LHCN-M2 (cell line): ENCODE results near the gene COL6A3. TPM values are rescaled to one million over a fixed set of nuclear protein-coding genes. Genes with fewer than 3 reads are reported as not detected.
A peak's percentile ranks its signal among the peaks of the same experiment; 100 is the strongest.

ENCODE experiments used
- DNase-seq: peaks from one replicate; pipeline ENCODE4 v3.0.0-alpha.2; 2012; ENCODE audit warnings: low read depth
- total RNA-seq: library from RNA; depleted of rRNA; stranded (reverse); fragments of >200 nt; gene quantifications from 2 replicates; pipeline ENCODE4 v1.2.3, GENCODE V29; 2014

Gene COL6A3
- total RNA-seq, 1 experiment from 2014 or later = 5.2 TPM

DNA sequence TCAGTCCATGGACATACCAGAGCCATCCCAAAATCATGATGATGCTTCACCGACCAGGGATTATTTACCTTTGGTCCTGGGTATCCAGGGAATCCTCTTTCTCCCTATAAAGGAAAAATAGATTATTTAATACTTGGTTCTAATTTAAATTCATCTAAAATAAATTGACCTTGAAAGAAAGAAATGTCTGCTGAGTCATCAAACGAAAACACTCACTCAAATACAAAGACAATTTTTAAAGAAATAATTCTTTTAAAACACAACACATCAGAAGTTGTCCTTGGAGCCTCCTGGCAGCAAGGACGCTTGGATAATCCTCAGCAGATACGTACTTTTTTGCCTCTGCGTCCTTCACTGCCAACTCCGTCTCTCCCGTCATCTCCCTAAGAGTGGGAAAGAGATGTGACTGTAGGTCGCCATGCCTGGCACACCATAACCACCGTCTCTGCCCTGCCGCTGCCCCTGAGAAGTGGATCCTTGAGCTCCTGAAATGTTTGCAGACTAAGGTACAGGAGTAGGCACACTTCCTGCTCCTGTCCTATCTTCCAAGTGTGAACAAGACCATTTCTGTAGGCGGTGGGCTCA, 65.6 kb downstream of the COL6A3 start:
- no peak for DNase-seq

DNA sequence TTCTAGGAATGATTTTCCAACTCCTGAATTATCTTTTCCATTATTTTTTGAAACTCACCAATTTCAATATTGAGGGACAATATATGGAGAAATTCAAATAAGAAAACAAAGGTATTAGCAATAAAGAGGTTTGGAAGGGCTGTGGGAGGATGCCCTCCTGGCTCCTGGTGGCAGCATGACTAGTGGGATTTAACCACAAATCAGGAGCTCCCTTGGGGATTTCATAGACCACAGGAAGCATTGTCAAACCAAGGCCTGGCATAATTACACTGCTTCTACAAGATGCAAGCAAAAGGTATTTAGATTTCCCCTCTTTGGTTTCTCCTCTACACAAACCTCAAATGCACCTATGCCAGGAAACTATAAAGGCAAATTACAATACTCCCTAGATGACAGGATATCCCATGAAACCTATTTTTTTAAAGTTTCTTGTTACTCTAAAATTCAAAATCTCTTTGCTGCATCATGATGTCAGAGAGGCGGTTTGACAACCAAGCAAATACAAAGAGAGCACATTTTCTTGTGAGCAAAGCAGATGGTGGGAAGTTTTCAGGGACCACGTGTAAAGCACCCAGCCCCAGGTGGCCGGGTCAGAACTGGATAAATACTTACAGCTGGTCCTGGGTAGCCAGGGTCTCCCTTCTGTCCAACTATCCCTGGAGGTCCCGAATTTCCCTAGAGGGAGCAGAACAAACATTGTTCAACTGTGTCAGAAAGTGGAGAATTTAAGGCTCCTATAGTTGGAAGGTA, 67.9 kb downstream of the COL6A3 start:
- DNase-seq = peak; percentile 80

DNA sequence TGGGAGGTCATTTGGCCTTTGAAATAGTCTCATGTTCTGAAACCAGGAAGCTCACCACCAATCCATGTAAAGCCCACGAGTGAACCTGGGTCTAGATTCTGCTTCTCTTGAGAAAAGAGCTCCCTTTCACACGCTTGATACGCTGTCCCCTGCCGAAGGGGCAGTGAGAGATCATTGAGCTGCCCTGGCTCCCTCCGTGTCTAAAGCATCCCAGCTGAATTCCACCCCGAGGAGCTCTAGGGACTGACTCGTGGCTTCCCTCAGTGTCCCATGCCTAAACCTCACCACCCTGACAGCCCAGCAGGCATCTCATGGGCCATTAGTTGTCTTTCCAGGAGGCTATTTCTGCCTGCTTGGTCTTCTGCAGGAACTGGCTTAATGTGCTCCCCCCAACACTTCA, 68.6 kb downstream of the COL6A3 start:
- peak; percentile 12 for DNase-seq

DNA sequence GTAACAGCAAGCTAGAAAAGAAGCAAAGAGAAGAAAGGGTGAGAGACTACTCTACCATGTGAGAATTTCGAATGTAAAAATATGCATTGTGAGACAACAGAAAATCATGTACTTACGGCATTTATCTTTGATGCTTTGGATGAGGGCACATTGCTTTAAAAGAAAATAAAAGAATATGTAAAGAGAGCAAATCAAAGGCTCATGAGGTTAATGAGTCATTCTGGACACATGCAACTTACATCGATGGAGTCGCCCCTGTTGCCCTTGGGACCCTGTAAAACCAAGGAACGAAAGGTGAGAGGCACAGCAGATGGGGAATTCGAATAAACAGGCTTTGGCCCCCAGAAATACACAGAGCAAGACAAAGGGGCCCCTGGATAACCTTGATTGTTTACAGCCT, 69.0 kb downstream of the COL6A3 start:
- DNase-seq = peak; percentile 46

DNA sequence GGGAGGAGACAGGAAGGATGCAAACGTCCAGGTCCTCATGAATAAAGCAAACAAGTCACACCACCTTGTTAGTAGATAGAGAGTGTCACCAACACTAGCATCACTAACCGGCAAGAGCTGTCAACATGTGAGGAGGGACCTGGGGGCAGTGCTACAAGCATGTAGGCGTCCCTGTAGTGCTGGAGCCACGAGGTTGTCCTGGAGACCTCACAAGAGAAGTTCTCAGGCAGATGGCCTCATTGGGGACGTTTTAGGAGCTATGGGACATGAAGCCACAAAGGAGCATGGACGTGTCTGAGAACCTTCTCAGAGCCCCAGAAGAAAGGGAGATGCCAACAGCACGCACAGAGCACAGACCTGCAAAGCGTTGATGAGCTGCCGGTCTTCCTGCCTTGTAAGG, 70.0 kb downstream of the COL6A3 start:
- DNase-seq = no peak

DNA sequence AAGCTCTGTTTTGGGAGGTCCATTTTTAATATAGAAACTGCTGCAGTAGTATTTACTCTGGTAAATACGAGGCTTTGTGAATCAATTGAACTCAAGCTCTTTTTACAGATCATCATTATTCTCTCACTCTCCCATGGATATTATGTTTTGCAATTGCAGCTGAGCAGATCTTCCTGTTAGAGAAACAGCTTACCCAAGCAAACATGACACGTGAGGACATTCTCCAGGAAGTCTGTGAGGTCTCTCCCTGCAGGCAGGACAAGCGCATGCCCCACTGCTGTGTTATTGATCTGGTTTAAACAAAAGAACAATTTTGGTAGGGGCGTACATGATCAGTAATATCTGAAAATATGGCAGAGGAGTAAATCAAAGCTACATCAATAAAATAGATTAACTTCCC, 72.1 kb downstream of the COL6A3 start:
- DNase-seq = no peak

DNA sequence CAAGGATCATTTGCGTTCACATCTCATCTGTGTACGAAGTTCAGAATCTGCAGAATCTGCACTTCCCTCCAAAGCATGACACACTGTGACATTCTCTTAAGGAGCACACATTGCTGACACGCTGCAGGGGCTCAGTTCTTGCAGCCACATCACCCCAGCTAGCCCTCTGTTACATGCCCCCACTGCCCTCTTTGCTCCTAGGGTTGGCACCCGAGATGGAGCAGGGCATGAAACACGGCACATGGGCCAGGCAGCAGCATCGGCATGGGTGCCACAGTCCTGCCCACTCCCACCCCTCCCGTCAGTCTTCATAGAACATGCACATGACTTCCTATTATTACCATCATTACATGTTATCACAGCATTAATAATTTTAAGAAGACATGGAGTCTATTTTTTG, 76.4 kb downstream of the COL6A3 start:
- DNase-seq = no peak

DNA sequence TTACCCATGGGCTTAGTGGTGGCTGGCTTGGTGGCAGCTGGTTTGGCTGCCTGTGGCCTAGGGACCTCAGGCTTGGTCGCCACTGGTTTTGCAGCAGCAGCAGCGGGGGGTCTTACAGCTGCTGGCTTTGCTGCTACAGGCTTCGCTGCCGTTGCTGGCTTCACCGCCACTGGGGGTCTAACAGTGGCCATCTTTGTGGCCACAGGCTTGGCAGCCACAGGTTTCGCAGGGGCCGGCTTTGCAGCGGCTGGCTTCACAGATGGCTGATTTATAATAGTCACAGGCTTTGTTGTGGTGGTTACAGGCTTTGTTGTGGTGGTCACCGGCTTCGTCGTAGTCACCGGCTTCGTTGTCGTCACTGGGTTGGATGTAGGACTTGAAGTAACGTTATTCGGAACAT, 77.8 kb downstream of the COL6A3 start:
- DNase-seq = no peak

DNA sequence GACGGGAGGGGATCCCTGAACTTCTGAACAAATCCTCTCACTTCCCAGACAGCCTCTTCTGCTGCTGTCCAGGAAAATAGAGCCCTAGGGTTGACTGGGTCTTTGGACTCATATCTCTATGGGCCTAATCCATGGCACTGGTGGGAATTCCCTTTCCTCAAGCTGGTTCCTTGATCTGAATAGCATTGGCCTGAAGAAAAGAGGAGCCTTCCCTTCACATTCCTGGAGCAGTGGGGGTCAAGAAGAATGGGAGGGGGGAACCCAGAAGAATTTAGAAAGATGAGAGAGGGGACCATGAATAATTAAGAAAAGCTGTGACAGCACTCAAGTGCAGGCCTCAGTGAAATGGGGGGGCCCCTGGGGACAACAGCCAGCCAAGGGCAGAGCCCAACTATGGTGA, 80.2 kb downstream of the COL6A3 start:
- no peak for DNase-seq

DNA sequence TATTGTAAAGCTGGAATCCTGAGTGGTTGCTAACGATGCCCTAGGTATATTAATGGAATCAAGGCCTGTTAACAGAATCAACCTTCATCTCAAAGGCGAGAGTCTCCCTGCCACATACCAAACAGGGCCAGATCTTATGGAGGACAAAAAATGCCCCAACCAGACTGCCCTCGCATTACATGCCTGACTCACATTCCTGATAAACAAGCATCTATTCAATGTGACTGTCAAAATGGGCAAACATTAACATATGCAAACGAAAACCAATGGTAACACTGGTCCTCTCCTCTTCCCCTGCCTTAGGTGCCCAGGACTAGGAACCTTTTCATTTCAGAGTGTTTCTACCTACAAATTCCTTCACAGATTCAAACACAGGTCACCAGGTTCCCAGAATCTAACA, 83.4 kb downstream of the COL6A3 start:
- no peak for DNase-seq

DNA sequence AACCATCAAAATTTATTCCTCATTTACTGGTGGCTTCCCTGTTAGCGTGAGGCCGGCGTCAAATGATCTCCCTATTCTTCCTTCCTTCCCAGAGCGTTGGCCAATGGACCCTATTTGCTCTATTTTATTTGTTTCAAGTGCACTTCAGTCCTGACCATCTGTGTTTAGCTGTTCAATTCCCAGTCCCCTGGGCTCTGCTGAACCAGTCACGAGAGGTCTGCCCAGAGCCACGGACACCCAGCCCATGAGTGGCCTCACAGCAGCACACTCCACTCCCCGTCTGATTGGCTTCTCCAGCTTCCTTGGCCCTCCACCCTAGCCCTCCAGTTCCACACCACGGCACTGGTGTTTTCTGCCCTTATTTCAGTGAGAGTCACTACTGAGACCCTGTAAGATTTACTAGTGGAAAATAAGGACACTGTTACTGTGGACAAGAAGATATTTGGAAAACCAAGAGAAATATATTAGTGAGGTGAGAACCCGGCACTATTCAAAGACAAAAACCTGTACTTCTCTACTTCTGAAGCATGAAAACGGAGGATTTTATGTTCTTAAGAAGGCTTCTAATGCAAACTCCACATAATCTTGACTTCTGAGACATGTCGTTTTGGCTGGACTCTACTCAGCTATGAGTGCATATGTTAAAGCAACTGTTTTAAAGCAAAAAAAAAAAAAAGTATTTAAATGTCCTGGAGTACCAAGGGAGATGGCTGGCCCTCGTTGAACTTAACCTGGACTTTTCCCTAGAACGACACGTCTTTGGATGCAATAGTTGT, 86.6 kb downstream of the COL6A3 start:
- no peak for DNase-seq

DNA sequence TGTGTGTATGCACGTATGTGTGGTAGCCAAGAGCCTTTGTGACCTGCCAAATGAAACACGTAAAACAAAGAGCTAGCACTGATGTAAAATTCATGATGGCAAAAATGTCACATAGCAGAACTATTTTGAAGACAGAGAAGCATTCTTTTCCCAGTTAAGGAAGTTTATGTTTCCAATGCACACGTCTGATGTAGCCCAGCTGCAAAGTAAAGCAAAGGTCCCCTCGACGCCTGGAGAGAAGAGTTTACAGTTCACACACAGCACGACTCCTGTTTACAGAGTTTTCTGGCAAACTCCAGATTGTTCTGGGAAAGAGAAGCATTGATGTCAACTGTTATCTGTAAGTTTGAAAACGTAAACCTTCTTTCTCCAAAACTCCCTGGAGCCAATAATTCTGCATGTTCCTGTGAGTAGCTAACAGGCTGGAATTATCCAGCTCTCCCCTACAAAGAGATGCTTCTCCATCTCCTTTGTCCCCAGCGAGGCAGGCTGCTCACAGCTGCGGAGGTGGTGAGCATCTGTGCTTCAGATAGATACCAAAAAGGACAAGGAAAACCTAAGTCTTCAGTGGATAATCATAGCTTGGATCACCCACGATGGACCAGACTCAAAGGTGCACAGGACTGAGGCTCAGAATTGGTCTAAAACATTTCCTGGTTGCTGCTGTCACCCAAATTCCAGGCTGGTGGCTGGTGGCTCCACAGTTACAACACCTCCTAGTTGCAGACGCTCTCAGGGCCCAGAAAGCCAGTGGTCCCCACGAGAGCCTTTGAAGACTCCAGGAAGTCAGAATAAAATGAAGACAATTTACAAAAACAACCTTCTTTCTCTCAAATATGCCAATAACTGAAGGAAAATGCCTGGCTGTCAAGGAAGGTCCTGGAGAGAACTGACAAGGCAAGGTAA, 87.4 kb downstream of the COL6A3 start:
- no peak for DNase-seq

DNA sequence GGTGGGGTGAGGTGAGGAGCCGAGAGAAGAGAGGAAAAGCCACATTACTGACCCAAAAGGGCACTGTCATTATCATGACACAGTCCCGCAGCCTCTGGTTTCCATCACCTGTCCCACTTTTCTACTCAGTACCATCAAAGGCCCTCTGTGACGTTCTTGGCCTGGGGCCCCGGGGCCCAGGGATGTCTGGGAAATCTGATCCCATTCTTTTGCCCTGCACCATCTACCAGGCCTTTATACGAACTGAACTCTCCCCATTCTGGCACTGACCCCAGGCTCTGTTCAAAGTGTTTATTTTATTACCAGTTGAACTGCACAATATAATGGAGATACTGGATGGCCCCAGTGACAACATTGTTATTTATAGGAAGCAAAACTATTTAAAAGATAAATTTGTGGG, 89.1 kb downstream of the COL6A3 start:
- no peak for DNase-seq

DNA sequence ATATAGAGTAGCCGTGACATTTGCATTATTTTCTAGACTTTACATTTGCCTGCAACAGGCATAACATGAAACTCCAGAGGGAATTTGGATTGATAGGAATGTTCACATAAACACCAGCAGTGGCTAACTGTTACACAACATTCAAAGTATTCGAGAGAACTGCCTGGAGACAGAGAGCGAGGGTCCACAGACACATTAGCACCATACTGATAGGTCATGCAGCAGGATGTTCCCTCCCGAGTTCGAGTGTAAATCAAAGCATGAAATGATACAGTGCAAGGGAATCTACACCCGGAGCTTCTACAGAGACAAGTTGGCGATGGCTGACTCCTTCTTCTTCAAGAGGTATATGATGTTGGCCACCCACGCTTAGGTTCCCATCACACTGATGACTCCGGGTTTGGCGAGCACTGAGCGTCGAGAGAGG, 89.5 kb downstream of the COL6A3 start:
- DNase-seq = no peak

DNA sequence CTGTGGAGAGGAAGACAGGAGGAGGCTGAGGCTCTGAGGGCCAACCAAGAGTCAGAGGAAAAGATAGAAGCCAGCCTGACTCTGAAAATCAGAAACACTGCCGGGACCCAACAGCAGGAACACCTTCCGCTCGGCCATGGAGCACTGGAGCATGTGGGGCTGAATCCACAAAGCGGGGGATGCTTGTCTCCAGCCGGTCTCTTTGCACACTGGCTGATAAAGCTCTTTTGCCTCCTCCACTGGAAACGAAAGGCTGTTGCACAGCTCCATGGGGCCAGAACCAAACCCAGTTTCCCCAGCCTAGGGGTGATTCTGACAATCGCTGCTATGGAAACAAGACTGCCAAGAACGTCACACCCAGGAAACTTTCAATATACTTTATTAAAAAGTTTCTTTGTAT, 90.3 kb downstream of the COL6A3 start:
- DNase-seq = no peak

DNA sequence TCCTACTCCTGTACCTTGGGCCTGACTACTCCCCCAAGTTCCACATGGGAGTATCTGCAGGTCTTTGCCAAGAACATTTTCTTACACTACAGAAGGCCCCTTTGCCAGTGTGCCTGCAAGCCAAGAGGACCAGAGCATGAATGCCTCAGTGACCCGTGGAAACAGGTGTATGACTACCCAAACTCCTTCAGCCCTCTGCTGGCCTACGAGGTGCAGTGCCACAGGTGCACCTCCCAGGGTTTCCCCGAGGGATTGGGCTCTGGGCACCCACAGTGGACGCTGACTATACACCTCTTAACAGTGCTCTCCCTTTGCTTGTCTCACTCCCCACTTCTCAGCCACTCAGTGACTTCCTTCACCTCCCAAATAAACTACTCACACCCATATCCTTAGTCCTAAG, 91.4 kb downstream of the COL6A3 start:
- no peak for DNase-seq

DNA sequence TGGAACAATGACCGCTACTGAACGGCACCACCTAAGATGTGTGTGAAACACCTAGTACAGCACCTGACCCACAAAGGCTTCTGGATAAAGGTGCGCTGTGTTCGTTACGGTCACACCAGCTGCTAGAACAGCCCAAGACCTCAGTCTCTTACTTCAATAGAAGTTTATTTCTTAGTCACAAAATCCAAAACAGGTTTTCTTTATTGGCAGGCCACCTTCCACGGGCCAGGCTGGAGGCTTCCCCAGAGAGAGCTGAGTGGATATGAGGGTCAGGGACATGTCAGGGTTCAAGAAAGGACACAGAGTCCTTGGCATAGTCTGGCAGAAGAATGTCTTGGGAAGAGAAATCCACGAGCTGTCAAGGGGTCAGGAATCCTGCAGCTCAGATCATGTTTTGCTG, 92.2 kb downstream of the COL6A3 start:
- DNase-seq = no peak

DNA sequence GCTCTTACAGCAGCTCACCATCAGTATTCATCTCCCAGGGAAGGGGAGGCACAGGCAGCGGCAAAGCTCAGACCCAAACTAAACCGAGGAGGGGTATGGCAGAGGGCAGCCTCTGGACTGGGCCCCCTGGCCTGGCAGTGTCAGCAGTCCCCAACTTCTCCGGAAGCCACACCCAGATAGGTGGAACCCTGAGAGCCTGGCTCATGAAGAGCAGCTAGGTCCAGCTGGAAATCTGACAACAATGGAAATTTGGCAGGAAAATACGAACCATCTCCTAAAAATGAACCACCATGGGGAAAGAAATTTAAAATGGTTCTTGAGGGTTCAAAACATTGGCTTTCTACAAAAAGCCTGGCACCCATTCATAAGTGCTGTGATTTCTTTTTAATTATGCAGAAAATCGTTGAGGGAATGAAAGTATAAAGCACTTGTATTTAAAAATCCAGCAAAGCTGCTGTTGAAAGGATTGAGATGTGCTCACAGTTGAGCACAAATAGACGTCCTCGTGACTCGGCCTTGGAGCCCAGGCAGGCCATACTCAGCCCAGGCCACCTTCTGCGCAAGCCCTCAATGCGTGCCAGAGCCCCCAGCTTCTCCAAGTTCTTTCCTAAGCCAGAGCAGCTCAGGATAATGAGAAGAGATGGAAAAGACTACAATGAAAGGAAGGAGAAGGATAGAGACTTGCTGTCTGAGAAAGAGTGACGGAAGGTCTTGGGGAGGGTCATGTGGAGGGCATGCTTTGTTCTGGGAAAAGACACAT, 93.0 kb downstream of the COL6A3 start:
- no peak for DNase-seq

DNA sequence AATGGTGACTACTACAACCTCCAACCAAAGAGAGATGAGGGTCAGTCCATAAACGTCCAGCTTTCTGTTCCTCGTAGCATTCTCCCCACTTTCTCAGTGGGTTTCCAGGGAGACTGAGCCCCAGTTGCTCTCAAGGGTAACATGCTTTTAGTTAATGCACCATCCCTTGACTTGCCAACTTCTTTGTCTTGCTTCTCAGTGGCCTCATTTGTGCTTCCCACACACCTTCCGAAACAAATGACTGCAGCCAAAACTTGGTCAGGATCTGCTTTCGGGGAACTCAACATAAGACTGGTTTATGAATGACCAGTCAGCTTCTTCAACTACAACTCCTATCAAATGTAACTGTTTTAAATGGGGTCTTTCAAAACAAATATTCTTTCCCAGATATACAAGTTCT, 94.1 kb downstream of the COL6A3 start:
- no peak for DNase-seq

DNA sequence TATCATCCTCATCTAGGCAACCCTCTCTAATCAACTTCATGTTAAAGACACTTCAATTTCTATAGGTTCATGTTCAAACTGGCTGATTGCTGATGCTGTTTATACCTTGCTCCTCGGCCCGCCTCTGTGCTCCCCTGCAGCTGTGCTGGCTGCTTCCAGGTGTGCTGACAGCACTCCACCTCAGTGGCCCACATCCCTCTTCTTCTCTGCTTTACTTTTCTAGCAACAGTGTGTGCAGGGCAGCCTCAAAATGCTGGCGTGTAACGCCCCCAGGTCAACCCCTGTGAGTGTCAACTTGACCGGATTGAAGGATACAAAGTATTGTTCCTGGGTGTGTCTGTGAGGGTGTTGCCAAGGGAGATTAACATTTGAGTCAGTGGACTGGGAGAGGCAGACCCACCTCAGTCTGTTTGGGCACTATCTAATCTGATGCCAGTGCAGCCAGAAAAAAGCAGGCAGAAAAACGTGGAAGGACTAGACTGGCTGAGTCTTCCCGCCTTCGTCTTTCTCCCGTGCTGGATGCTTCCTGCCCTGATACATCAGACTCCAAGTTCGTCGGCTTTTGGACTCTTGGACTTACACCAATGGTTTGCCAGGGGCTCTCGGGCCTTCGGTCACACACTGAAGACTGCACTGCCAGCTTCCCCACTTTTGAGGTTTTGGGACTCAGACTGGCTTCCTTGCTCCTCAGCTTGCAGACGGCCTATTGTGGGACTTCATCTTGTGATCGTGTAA, 94.7 kb downstream of the COL6A3 start:
- DNase-seq = no peak
